ENCODE measurements around the gene BAMBI. TPM values are rescaled to one million over a fixed set of nuclear protein-coding genes. Genes with fewer than 3 reads are reported as not detected.

The BAMBI gene
- total RNA-seq, 1 donor from 2014 or later: 16.3 TPM

GRCh38 chr10:28728366-28728765 is 51.0 kb downstream of the BAMBI start:
- DNase-seq (ENCODE audit: low spot score in 2 of 2): no peak
- Histone ChIP-seq H3K4me1 (no peaks in the 10 kb centered on the region), H3K27me3 (no peaks in the 10 kb centered on the region), H3K9me3 (no peaks in the 10 kb centered on the region), H3K4me3 (no peak overlapping the region), H3K27ac (no peak overlapping the region), H3K36me3 (no peaks in the 10 kb centered on the region)
- TF ChIP-seq CTCF (IDR thresholded peaks at IDR 0.05): no peak
- intact Hi-C loops (cut with DNase I): no loop called here

- intact Hi-C loops (cut with DNase I): no loop called here
- Histone ChIP-seq H3K4me3 (no peak overlapping the region), H3K9me3 (peaks cover 0 to 7% of the 10 kb centered on the region in 2 donors), H3K4me1 (no peaks in the 10 kb centered on the region), H3K36me3 (no peaks in the 10 kb centered on the region), H3K27ac (no peak overlapping the region), H3K27me3 (no peaks in the 10 kb centered on the region)
- peak in 1 of 2 donors; percentile 13 for DNase-seq (ENCODE audit: low spot score in 2 of 2)
- no peak for TF ChIP-seq CTCF (IDR thresholded peaks at IDR 0.05)
Observed at GRCh38 chr10:28730031-28730778, 52.9 kb downstream of the BAMBI start.

- TF ChIP-seq CTCF (IDR thresholded peaks at IDR 0.05): no peak
- Histone ChIP-seq H3K27ac (no peak overlapping the region), H3K27me3 (no peaks in the 10 kb centered on the region), H3K4me1 (no peaks in the 10 kb centered on the region), H3K4me3 (no peak overlapping the region), H3K36me3 (no peaks in the 10 kb centered on the region), H3K9me3 (peaks cover 0 to 7% of the 10 kb centered on the region in 2 donors)
- DNase-seq (ENCODE audit: low spot score in 2 of 2): no peak
- intact Hi-C loops (cut with DNase I): no loop called here
Observed at GRCh38 chr10:28732091-28732490, 54.8 kb downstream of the BAMBI start.

Other genes with a start within 250 kb of the BAMBI start
- 30.5 TPM for gene WAC, start 144.4 kb upstream of the BAMBI start, total RNA-seq